ENCODE measurements around the gene MAPK14.
"Not testable (repeated sequence)": the region's sequence is repeated elsewhere in the genome, so short reads cannot be mapped to it uniquely, and the experiment has no call there.

Gene MAPK14

DNA sequence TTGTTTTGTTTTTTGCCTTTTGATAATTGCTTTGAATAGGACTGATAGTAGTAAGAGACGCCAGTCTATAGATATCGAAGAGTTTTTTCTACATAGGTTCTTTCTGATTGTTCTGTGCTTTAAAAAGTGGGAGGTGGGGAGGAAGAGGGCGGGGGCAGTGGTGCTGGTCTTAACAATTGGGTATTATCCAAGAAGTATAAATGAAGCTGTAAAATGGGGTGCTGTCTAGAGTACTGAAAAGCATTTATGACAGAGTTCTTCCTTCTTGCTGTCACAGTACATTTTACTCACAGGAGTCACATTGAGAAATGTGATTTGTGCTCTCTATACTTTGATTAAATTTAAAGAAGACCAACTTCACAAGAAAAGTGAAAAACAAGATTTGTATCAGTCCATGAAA, 41.0 kb downstream of the MAPK14 start:
- DNase-seq (ENCODE audit: low read depth) = no peak

DNA sequence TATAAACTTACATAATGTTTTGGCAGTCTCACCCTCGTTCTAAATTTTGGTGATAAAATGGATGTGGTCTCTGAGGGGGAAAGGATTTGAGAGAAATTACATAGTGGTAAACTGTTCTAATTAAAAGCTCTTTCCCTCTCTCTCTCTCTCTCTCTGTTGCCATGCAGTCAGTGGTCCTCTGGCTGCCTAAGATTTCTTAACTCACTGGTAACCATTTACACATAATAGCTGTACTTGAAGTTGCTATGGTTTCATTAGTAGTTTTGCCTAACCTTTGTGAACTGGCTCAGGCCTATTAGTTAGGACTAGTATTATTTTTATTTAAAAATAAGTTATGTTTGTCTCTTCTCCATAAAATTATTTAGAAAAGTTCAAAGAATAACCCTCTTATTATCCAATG, 42.0 kb downstream of the MAPK14 start:
- DNase-seq (ENCODE audit: low read depth) = no peak

- no peak for DNase-seq (ENCODE audit: low read depth)
Observed at GRCh38 chr6:36070252-36070651, 42.6 kb downstream of the MAPK14 start.

DNA sequence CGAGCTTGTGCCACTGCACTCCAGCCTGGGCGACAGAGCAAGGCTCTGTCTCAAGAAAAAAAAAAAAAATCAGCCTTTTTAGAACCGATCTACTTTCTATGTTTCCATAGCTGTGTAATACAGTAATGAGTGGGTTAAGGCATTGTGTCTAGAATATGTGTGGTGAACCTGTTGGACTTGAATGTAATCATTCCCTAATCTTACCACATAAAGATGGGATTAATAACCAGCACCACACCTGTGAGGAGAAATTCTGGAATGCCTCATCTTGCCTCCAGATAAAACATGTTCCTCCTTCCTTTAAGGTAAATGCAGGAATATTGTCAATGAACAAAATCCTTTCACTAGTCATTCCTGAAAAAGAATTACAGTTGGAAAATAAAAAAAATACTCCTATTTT, 43.7 kb downstream of the MAPK14 start:
- DNase-seq (ENCODE audit: low read depth) = no peak

- no peak for DNase-seq (ENCODE audit: low read depth)
Observed at GRCh38 chr6:36071714-36072113, 44.1 kb downstream of the MAPK14 start.

DNA sequence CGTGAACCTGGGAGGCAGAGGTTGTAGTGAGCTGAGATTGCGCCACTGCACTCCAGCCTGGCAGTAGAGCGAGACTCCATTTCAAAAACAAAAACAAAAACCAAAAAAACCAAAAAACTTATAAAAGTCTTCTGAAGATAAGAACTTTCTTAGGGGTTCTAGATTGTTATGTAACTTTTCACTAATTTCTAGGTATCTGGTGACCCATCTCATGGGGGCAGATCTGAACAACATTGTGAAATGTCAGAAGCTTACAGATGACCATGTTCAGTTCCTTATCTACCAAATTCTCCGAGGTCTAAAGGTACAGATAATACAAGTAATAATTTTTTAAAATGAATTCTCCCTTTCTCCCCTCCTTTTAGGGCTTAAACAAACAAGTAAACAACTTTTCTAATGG, 45.1 kb downstream of the MAPK14 start:
- no peak for DNase-seq (ENCODE audit: low read depth)

DNA sequence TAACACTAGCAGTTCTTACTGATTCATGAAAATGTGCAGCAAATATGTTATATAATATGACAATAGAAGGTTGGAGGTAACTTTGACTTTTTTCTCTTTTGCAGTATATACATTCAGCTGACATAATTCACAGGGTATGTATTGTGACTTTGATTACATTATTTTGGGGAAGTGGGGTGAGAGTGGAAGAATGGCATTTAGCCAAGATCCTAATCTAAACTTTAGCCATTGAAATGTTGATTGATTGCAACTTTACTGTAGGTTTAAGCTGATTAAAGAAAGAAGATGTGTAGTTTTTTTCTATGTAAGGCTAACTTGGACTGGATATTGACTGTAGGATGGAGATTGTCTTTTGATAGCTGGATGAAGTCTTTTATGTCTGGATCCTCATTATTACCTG, 46.0 kb downstream of the MAPK14 start:
- no peak for DNase-seq (ENCODE audit: low read depth)

DNA sequence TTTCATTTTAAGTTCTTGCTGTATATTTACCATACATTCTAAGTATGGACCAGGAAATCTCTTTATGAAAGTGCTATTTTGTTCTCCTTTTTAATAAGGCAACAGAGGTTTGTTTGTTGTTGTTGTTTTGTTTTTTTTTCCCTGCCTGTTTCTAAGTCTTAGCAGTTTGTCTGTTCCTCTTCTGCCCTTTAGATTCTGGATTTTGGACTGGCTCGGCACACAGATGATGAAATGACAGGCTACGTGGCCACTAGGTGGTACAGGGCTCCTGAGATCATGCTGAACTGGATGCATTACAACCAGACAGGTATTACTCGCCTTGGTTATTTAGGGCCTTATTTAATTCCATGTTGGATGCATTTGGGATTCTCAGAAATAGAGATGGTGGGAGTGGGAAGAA, 48.0 kb downstream of the MAPK14 start:
- DNase-seq (ENCODE audit: low read depth) = no peak

GRCh38 chr6:36076178-36077063, 48.8 kb downstream of the MAPK14 start:
- no peak for DNase-seq (ENCODE audit: low read depth)

DNA sequence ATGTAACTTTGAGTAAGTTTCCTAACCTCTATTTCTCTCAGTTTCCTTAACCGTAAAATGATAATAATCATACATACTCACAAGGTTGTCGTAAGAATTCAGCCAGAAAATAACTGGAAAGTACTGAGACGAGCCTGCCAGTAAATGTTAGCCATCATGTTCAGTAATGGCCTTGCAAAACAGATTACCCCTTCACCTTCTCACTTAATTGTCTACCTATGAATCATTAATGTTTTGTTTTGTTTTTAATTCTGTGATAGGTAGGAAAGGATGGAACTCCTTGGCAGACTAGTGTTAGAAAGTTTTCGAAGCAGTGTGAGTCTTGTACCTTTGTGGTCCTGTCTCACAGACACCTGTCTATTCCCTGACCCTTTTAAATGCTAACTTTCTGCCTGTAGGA, 50.6 kb downstream of the MAPK14 start:
- DNase-seq (ENCODE audit: low read depth) = no peak

DNA sequence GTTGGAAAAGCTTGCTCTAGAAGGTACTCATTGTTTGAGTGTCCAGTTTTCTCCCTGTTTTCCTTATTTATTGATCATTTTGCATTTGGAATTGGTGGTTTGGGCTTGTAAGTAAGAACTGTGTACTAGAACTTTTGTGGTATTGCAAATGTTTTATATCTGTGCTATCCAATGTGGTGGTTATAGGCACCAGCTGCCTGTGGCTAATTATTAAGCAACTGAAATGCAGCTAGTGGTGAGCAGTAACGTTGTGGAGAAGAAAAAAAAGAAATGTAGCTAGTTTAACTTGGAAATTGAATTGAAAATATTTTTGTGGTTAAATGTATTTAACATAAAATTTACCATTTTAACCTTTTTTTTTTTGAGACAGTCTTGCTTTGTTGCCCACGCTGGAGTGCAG, 52.0 kb downstream of the MAPK14 start:
- no peak for DNase-seq (ENCODE audit: low read depth)

DNA sequence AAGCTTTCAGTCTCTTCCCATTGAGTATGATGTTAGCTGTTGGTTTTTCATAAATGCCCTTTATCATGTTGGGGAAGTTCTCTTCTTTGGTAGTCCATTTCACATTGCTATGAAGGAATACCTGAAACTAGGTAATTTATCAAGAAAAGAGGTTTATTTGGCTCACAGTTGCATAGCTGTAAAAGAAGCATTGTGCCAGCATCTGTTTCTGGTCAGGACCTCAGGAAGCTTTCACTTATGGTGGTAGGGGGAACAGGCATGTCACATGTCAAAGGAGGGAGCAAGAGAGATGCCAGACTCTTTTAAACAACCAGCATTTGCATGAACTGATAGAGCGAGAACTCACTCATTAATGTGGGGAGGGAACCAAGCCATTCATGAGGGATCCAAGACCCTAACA, 54.7 kb downstream of the MAPK14 start:
- no peak for DNase-seq (ENCODE audit: low read depth)

DNA sequence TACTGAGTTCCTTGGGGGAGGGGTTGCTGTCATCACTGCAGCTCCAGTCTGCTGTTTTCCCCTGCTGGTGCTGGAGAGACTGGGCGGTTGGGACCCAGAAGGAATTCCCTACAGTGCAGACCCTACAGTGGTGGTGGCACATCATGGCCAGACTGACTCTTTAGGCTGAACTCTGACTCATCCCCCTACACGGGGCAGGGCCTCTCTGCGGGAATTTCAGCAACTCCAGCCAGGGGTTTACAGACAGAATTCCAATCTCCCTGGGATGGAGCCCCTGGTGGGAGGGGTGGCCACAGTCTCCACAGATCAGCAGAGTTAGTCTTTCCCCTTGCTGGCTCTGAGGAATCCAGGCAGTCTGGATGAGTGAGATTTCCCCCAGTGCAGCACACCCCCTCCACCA, 55.8 kb downstream of the MAPK14 start:
- DNase-seq (ENCODE audit: low read depth) = no peak

- not testable (repeated sequence) for DNase-seq (ENCODE audit: low read depth)
Observed at GRCh38 chr6:36088204-36088603, 60.6 kb downstream of the MAPK14 start.

GRCh38 chr6:36089048-36089447, 61.4 kb downstream of the MAPK14 start:
- DNase-seq (ENCODE audit: low read depth) = no peak

DNA sequence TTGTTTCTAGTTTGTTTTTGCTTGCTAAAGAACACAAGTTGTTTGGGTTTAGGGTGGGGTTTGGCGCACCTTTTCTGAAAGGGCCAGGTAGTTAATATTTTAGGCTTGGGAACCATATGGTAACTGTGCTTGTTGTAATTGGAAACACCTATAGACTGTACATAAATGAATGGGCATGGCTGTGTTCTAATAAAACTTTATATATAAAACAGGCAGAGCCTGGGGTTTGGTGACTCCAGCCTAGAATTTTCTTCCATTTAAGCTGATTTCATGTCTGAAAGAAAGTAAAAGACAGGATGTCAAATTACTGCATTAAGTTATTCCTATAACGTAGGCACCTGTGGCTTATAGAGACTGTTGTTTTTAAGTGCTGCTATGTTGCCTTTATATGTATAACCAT, 66.6 kb downstream of the MAPK14 start:
- DNase-seq (ENCODE audit: low read depth) = no peak

- DNase-seq (ENCODE audit: low read depth) = peak; percentile 51
Observed at GRCh38 chr6:36094753-36095496, 67.3 kb downstream of the MAPK14 start.

DNA sequence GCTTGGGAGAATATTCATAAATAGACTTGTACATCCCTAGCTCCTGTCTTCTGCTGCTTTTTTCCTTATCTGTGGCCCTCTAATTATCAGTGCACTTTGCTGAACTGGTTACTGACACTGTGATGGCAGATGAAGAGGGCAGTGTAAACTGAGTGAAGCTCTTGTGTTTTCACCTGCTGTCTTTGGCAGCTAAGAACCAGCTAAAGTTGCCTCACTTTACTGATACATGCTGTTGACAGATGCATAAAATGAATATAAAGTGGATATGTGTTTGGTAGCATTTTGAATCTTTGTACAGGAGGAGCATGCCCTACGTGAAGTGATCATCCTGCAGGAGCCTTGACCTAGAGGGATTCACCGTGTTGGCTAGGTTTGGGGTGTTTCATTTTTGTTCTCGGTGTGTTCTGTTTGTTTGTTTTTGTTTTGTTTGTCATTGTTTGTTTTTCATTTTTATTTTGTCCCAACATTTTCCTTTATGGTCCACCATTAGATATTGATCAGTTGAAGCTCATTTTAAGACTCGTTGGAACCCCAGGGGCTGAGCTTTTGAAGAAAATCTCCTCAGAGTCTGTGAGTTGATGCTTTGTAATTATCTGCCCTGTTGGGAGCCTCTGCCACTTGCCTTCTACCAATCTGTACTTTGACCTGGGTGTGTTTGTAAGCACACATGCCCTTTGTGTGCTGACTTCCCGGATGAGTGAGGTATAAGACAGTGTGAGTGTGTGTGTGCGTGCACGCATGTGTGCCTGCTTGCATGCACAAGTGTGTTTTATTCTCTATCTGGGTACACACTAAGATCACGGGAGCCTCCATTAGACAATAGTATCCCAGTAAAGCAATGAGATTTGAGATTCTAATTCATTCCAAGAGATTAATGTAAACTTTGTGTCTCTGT, 68.1 kb downstream of the MAPK14 start:
- DNase-seq (ENCODE audit: low read depth) = no peak

- DNase-seq (ENCODE audit: low read depth) = no peak
Observed at GRCh38 chr6:36098253-36098919, 70.8 kb downstream of the MAPK14 start.

DNA sequence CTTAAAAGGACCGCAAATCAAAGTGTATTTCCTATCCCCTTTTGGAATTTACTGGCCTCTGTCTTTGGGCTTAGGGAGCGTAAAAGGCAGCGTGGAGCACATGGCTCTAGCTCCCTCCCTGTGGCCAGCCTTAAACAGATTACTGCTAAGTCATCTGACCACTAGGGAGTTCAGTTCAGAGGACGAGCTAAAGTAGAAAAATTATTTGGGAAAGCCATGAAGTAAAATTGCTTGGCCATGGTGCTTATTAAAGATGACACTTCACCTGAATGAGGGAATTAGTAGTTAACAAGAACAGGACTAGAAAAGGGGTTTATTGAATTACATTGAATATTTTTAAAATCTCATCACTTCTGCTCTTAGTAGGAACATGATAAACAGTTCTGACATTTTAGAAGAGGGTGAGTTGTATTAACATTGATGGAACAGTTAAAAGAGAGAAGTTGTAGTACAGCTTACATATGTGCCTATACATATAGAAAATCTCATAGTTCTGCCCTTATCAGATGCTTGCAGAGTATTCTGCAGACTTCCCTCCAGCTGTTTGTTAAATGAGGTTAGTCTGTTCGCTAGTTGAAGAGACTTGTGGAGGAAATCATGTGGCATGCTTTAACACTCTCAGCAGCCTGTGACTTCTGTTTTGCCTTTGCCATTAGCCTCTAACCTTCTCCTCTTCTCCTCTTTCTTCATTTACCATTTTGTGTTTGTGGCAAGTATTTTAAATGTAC, 71.5 kb downstream of the MAPK14 start:
- no peak for DNase-seq (ENCODE audit: low read depth)

- no peak for DNase-seq (ENCODE audit: low read depth)
Observed at GRCh38 chr6:36099869-36100483, 72.4 kb downstream of the MAPK14 start.
